Measurements from ENCODE around the gene LMNB1. TPM values are rescaled to one million over a fixed set of nuclear protein-coding genes. Genes with fewer than 3 reads are reported as not detected.

The LMNB1 gene
- total RNA-seq, 3 donors from 2014 or later, result 4.8 to 6.4 (median 5.2) TPM

GRCh38 chr5:126818736-126819135 lies 41.8 kb downstream of the LMNB1 start:
- intact Hi-C loops (cut with DNase I; ENCODE audit: low total_unique reads), result no loop called here
- Histone ChIP-seq H3K27me3 (no peaks in the 10 kb centered on the region), H3K9me3 (no peaks in the 10 kb centered on the region), H3K36me3 (no peaks in the 10 kb centered on the region), H3K4me1 (no peaks in the 10 kb centered on the region), H3K27ac (no peak overlapping the region), H3K4me3 (no peak overlapping the region)
- no peak for DNase-seq (ENCODE audit: low spot score in 2 of 2)
- TF ChIP-seq POLR2A (IDR thresholded peaks at IDR 0.05), result no peak
- TF ChIP-seq CTCF (IDR thresholded peaks at IDR 0.05), result no peak
- no peak for TF ChIP-seq POLR2AphosphoS5 (IDR thresholded peaks at IDR 0.05)

- H3K36me3 ChIP-seq, result no peaks in the 10 kb centered on the region
- intact Hi-C loops (cut with DNase I; ENCODE audit: low total_unique reads), result no loop called here
- no peak for DNase-seq (ENCODE audit: low spot score in 2 of 2)
- H3K9me3 ChIP-seq, result no peaks in the 10 kb centered on the region
- H3K27me3 ChIP-seq, result no peaks in the 10 kb centered on the region
- no peak overlapping the region for H3K4me3 ChIP-seq
- no peak overlapping the region for H3K27ac ChIP-seq
- no peaks in the 10 kb centered on the region for H3K4me1 ChIP-seq
- TF ChIP-seq POLR2A (IDR thresholded peaks at IDR 0.05) (no peak), CTCF (IDR thresholded peaks at IDR 0.05) (no peak)
Measured at GRCh38 chr5:126819253-126819652, 42.3 kb downstream of the LMNB1 start.

- no peak overlapping the region for H3K4me3 ChIP-seq
- no peaks in the 10 kb centered on the region for H3K27me3 ChIP-seq
- no peak for DNase-seq (ENCODE audit: low spot score in 2 of 2)
- no peaks in the 10 kb centered on the region for H3K9me3 ChIP-seq
- H3K4me1 ChIP-seq, result no peaks in the 10 kb centered on the region
- no peak for TF ChIP-seq POLR2AphosphoS5 (IDR thresholded peaks at IDR 0.05)
- no peak for TF ChIP-seq POLR2A (IDR thresholded peaks at IDR 0.05)
- TF ChIP-seq CTCF (IDR thresholded peaks at IDR 0.05), result no peak
- H3K27ac ChIP-seq, result no peak overlapping the region
- intact Hi-C loops (cut with DNase I; ENCODE audit: low total_unique reads), result no loop called here
- H3K36me3 ChIP-seq, result no peaks in the 10 kb centered on the region
Measured at GRCh38 chr5:126826619-126827215, 49.8 kb downstream of the LMNB1 start.

- no peak for DNase-seq (ENCODE audit: low spot score in 2 of 2)
- Histone ChIP-seq H3K4me1 (no peaks in the 10 kb centered on the region), H3K27ac (no peak overlapping the region), H3K4me3 (no peak overlapping the region), H3K27me3 (no peaks in the 10 kb centered on the region), H3K36me3 (no peaks in the 10 kb centered on the region), H3K9me3 (no peaks in the 10 kb centered on the region)
- TF ChIP-seq POLR2AphosphoS5 (IDR thresholded peaks at IDR 0.05) (no peak), CTCF (IDR thresholded peaks at IDR 0.05) (no peak), POLR2A (IDR thresholded peaks at IDR 0.05) (no peak)
- intact Hi-C loops (cut with DNase I; ENCODE audit: low total_unique reads), result no loop called here
Measured at GRCh38 chr5:126829098-126829497, 52.2 kb downstream of the LMNB1 start.

- H3K4me3 ChIP-seq, result no peak overlapping the region
- no peak overlapping the region for H3K27ac ChIP-seq
- intact Hi-C loops (cut with DNase I; ENCODE audit: low total_unique reads), result no loop called here
- H3K27me3 ChIP-seq, result no peaks in the 10 kb centered on the region
- DNase-seq (ENCODE audit: low spot score in 2 of 2), result no peak
- H3K9me3 ChIP-seq, result no peaks in the 10 kb centered on the region
- no peak for TF ChIP-seq POLR2A (IDR thresholded peaks at IDR 0.05)
- TF ChIP-seq CTCF (IDR thresholded peaks at IDR 0.05), result no peak
- no peak for TF ChIP-seq POLR2AphosphoS5 (IDR thresholded peaks at IDR 0.05)
- H3K36me3 ChIP-seq, result no peaks in the 10 kb centered on the region
- H3K4me1 ChIP-seq, result no peaks in the 10 kb centered on the region
Measured at GRCh38 chr5:126830061-126830460, 53.1 kb downstream of the LMNB1 start.
